CD14-positive monocyte (primary cell): ENCODE data around the gene TNFRSF9. TPM values are rescaled to one million over a fixed set of nuclear protein-coding genes. Genes with fewer than 3 reads are reported as not detected.

Experiments
- DNase-seq, 3 donors: peaks; one replicate each; pipeline ENCODE4 v3.0.0-alpha.2; 2011 to 2022
- H2AFZ ChIP-seq: 2 replicates; pipeline ENCODE4 v1.6.0; 2012; ENCODE audit warnings: mild to moderate bottlenecking, low read depth, low read length, inconsistent platforms; ENCODE audit not compliant: insufficient read depth, poor library complexity, severe bottlenecking
- H3K27ac ChIP-seq, 2 donors: 1 replicate in 1 of 2; 2 replicates in 1 of 2; pipeline ENCODE4 v1.5.1; 2012 to 2013; ENCODE audit warnings: low read length in 2 of 2, control low read depth in 1 of 2, inconsistent platforms in 1 of 2, low read depth in 1 of 2, mild to moderate bottlenecking in 1 of 2
- H3K27me3 ChIP-seq, 2 donors: one replicate each; pipeline versions ENCODE4 v1.6.0 to v1.6.1; 2011 to 2013; ENCODE audit warnings: low read length in 2 of 2; ENCODE audit not compliant: control insufficient read depth in 2 of 2, insufficient read depth in 2 of 2
- H3K36me3 ChIP-seq, 2 donors: replicated peaks in 1 of 2; 1 replicate in 1 of 2; 2 replicates in 1 of 2; pipeline versions ENCODE4 v1.5.1 to v1.6.1; 2012 to 2013; ENCODE audit warnings: low read length in 2 of 2, control low read depth in 1 of 2, inconsistent platforms in 1 of 2, mild to moderate bottlenecking in 1 of 2; ENCODE audit not compliant: insufficient read depth in 2 of 2, control insufficient read depth in 1 of 2
- H3K4me1 ChIP-seq, 2 donors: 1 replicate in 1 of 2; 2 replicates in 1 of 2; pipeline versions ENCODE4 v1.5.1 to v1.6.1; 2012 to 2013; ENCODE audit warnings: low read length in 2 of 2, control low read depth in 1 of 2, inconsistent platforms in 1 of 2, mild to moderate bottlenecking in 1 of 2, moderate library complexity in 1 of 2; ENCODE audit not compliant: insufficient read depth in 2 of 2, control insufficient read depth in 1 of 2
- H3K4me2 ChIP-seq: replicated peaks from 2 replicates; pipeline ENCODE3; 2012; ENCODE audit warnings: low read length, moderate library complexity, mild to moderate bottlenecking; ENCODE audit not compliant: poor library complexity, severe bottlenecking; ENCODE audit errors: extremely low read depth
- H3K4me3 ChIP-seq, 3 experiments: fragments of 200-600 bp in 1 of 3; sonication (generic) in 1 of 3; replicated peaks in 1 of 3; 1 replicate in 2 of 3; 2 replicates in 1 of 3; pipeline ENCODE4 v1.5.1; 2011 to 2013; ENCODE audit warnings: low read length in 3 of 3, mild to moderate bottlenecking in 3 of 3, control low read depth in 2 of 3, low read depth in 2 of 3, inconsistent platforms in 1 of 3, moderate library complexity in 1 of 3
- H3K79me2 ChIP-seq: 2 replicates; pipeline ENCODE4 v1.6.0; 2012; ENCODE audit warnings: mild to moderate bottlenecking, control low read depth, inconsistent platforms, low read length, moderate library complexity; ENCODE audit not compliant: insufficient read depth
- H3K9ac ChIP-seq: 2 replicates; pipeline ENCODE4 v1.6.0; 2017; ENCODE audit warnings: low read length, mild to moderate bottlenecking; ENCODE audit not compliant: insufficient read depth, poor library complexity, severe bottlenecking
- H3K9me3 ChIP-seq, 2 donors: replicated peaks in 1 of 2; 1 replicate in 1 of 2; 2 replicates in 1 of 2; pipeline versions ENCODE4 v1.5.1 to v1.6.1; 2012 to 2013; ENCODE audit warnings: low read length in 2 of 2, control low read depth in 1 of 2; ENCODE audit not compliant: control insufficient read depth in 1 of 2, insufficient read depth in 1 of 2
- H4K20me1 ChIP-seq: 2 replicates; pipeline ENCODE4 v1.6.0; 2012; ENCODE audit warnings: mild to moderate bottlenecking, low read length, control low read depth, moderate library complexity; ENCODE audit not compliant: insufficient read depth
- H3K27ac Mint-ChIP-seq, 7 donors: one replicate each; pipeline ENCODE4 v1.8.0; 2020; ENCODE audit warnings: mild to moderate bottlenecking in 7 of 7, mixed read lengths in 7 of 7, moderate library complexity in 6 of 7, inconsistent platforms in 2 of 7
- H3K27me3 Mint-ChIP-seq, 3 donors: one replicate each; pipeline ENCODE4 v1.8.0; 2021 to 2022; ENCODE audit warnings: low read depth in 3 of 3, mild to moderate bottlenecking in 3 of 3, mixed read lengths in 3 of 3, moderate library complexity in 3 of 3, inconsistent platforms in 1 of 3
- H3K36me3 Mint-ChIP-seq, 2 donors: one replicate each; pipeline ENCODE4 v1.8.0; 2020; ENCODE audit warnings: mixed read lengths in 2 of 2, inconsistent platforms in 1 of 2, mild to moderate bottlenecking in 1 of 2
- H3K4me1 Mint-ChIP-seq: one replicate; pipeline ENCODE4 v1.8.0; 2020; ENCODE audit warnings: mild to moderate bottlenecking, mixed read lengths
- H3K4me3 Mint-ChIP-seq, 2 donors: one replicate each; pipeline ENCODE4 v1.8.0; 2020; ENCODE audit warnings: mild to moderate bottlenecking in 2 of 2, mixed read lengths in 2 of 2, moderate library complexity in 1 of 2
- H3K9me3 Mint-ChIP-seq, 7 donors: one replicate each; pipeline ENCODE4 v1.8.0; 2020 to 2022; ENCODE audit warnings: mixed read lengths in 7 of 7, mild to moderate bottlenecking in 6 of 7, moderate library complexity in 6 of 7, inconsistent platforms in 2 of 7
- CTCF ChIP-seq: fragments of 200-600 bp; IDR thresholded peaks from one replicate; pipeline ENCODE4 v1.8.0; 2022; ENCODE audit warnings: antibody characterized with exemption, mild to moderate bottlenecking
- WGBS: methylation state at CpG from one replicate; pipeline ENCODE4 v1.1.5; 2013; ENCODE audit warnings: missing lambda C conversion rate; ENCODE audit not compliant: insufficient coverage; 5-methylcytosine and 5-hydroxymethylcytosine counted together
- intact Hi-C, 2 donors: fragments of 100-400 bp; cut with micrococcal nuclease; formaldehyde crosslinking; loops; one replicate each; pipeline versions ENCODE4 v1.15.0 to v1.15.1; 2023
- polyA plus RNA-seq, 3 donors: library from polyadenylated mRNA; depleted of rRNA in 1 of 3; unstranded in 2 of 3; stranded (reverse) in 1 of 3; fragments of 300-500 nt in 2 of 3; fragments of >200 nt in 1 of 3; fragmentation: Illumina TruSeq in 2 of 3; gene quantifications; 1 replicate in 2 of 3; 2 replicates in 1 of 3; pipeline ENCODE4 v1.2.3, GENCODE V29; 2012 to 2021

The TNFRSF9 gene
- polyA plus RNA-seq, 3 donors: 1.1 to 2.6 (median 2.6) TPM

GRCh38 chr1:7983086-7983778, 42.6 kb upstream of the TNFRSF9 start:
- H3K79me2 ChIP-seq: no peaks in the 10 kb centered on the region
- no peak overlapping the region for H3K4me3 ChIP-seq
- intact Hi-C loops: no loop called here
- no peak overlapping the region for H3K9ac ChIP-seq
- DNase-seq: no peak
- no peak overlapping the region for H2AFZ ChIP-seq
- H3K27me3 Mint-ChIP-seq: no peaks in the 10 kb centered on the region
- no peak overlapping the region for H3K4me3 Mint-ChIP-seq
- 94% methylated on average over 11 of the region's 15 CpGs for WGBS
- H3K4me1 ChIP-seq: no peaks in the 10 kb centered on the region
- no peaks in the 10 kb centered on the region for H3K9me3 ChIP-seq
- H3K9me3 Mint-ChIP-seq: no peaks in the 10 kb centered on the region
- H4K20me1 ChIP-seq: peaks cover 31% of the 10 kb centered on the region
- H3K36me3 Mint-ChIP-seq: peaks cover 71 to 91% of the 10 kb centered on the region in 2 donors
- no peaks in the 10 kb centered on the region for H3K27me3 ChIP-seq
- TF ChIP-seq CTCF: no peak
- H3K36me3 ChIP-seq: peaks cover 74 to 91% of the 10 kb centered on the region in 2 donors
- H3K27ac Mint-ChIP-seq: peak overlapping the region in 3 of 7 donors; percentile 7 to 41 (median 38)
- no peak overlapping the region for H3K4me2 ChIP-seq
- H3K27ac ChIP-seq: no peak overlapping the region
- peaks cover 4% of the 10 kb centered on the region for H3K4me1 Mint-ChIP-seq

- Mint-ChIP-seq H3K27me3 (no peaks in the 10 kb centered on the region), H3K4me3 (no peak overlapping the region), H3K36me3 (peaks cover 76 to 89% of the 10 kb centered on the region in 2 donors), H3K4me1 (peaks cover 4% of the 10 kb centered on the region), H3K27ac (peak overlapping the region in 3 of 7 donors; percentile 42 to 61 (median 50)), H3K9me3 (no peaks in the 10 kb centered on the region)
- no peak for TF ChIP-seq CTCF
- Histone ChIP-seq H3K36me3 (peaks cover 78 to 91% of the 10 kb centered on the region in 2 donors), H3K4me3 (no peak overlapping the region), H3K4me1 (no peaks in the 10 kb centered on the region), H3K4me2 (no peak overlapping the region), H3K9ac (no peak overlapping the region), H3K79me2 (peaks cover 4% of the 10 kb centered on the region), H4K20me1 (peaks cover 47% of the 10 kb centered on the region), H3K9me3 (no peaks in the 10 kb centered on the region), H2AFZ (no peak overlapping the region), H3K27ac (no peak overlapping the region), H3K27me3 (no peaks in the 10 kb centered on the region)
- no peak for DNase-seq
- intact Hi-C loops: no loop called here
- WGBS: 92% methylated on average over 4 of the region's 7 CpGs
These were observed 40.3 kb upstream of the TNFRSF9 start for GRCh38 chr1:7980984-7981383.
